Natural killer cell (primary cell): ENCODE results near the gene SIGLEC7. TPM values are rescaled to one million over a fixed set of nuclear protein-coding genes. Genes with fewer than 3 reads are reported as not detected.

Experiments
- ATAC-seq, 3 donors: fragments of 150-1000 bp in 2 of 3; fragments of 200-7000 bp in 1 of 3; cut with Tn5 transposase; 1 replicate in 1 of 3; 2 replicates in 2 of 3; pipeline ENCODE4 v1.10.0; 2021; ENCODE audit warnings: mild to moderate bottlenecking in 2 of 3, moderate library complexity in 2 of 3
- DNase-seq, 2 donors: peaks; one replicate each; pipeline versions ENCODE4 v3.0.0 to v3.0.0-alpha.2; 2013 to 2021; ENCODE audit warnings: mixed read lengths in 1 of 2
- H3K27ac ChIP-seq: one replicate; pipeline ENCODE4 v1.5.1; 2013; ENCODE audit warnings: mild to moderate bottlenecking, low read length
- H3K27me3 ChIP-seq: one replicate; pipeline ENCODE4 v1.6.1; 2013; ENCODE audit warnings: low read length; ENCODE audit not compliant: control insufficient read depth, insufficient read depth
- H3K36me3 ChIP-seq: one replicate; pipeline ENCODE4 v1.6.1; 2013; ENCODE audit warnings: low read length; ENCODE audit not compliant: control insufficient read depth, insufficient read depth
- H3K4me1 ChIP-seq: one replicate; pipeline ENCODE4 v1.6.1; 2013; ENCODE audit warnings: low read length; ENCODE audit not compliant: control insufficient read depth, insufficient read depth
- H3K4me3 ChIP-seq: one replicate; pipeline ENCODE4 v1.5.1; 2013; ENCODE audit warnings: low read length
- H3K9me3 ChIP-seq: one replicate; pipeline ENCODE4 v1.6.1; 2013; ENCODE audit warnings: low read length; ENCODE audit not compliant: control insufficient read depth, insufficient read depth
- H3K27ac Mint-ChIP-seq, 2 donors: one replicate each; pipeline ENCODE4 v1.8.0; 2022; ENCODE audit warnings: mild to moderate bottlenecking in 2 of 2, mixed read lengths in 2 of 2, moderate library complexity in 1 of 2
- H3K27me3 Mint-ChIP-seq, 2 donors: one replicate each; pipeline ENCODE4 v1.8.0; 2022; ENCODE audit warnings: low read depth in 2 of 2, mixed read lengths in 2 of 2
- H3K36me3 Mint-ChIP-seq: one replicate; pipeline ENCODE4 v1.8.0; 2022; ENCODE audit warnings: mixed read lengths
- H3K4me1 Mint-ChIP-seq, 2 donors: one replicate each; pipeline ENCODE4 v1.8.0; 2022; ENCODE audit warnings: mixed read lengths in 2 of 2
- H3K4me3 Mint-ChIP-seq: one replicate; pipeline ENCODE4 v1.8.0; 2022; ENCODE audit warnings: mild to moderate bottlenecking, moderate library complexity, mixed read lengths
- H3K9me3 Mint-ChIP-seq, 2 donors: one replicate each; pipeline ENCODE4 v1.8.0; 2022; ENCODE audit warnings: mixed read lengths in 2 of 2
- WGBS: methylation state at CpG from one replicate; pipeline ENCODE4 v1.1.7; 2013; ENCODE audit warnings: missing lambda C conversion rate; ENCODE audit not compliant: insufficient coverage; 5-methylcytosine and 5-hydroxymethylcytosine counted together
- intact Hi-C: fragments of 100-400 bp; cut with micrococcal nuclease; formaldehyde crosslinking; loops from one replicate; pipeline ENCODE4 v1.14.2; 2022
- total RNA-seq, 4 donors: library from RNA; stranded (reverse); fragments of 120-200 nt in 1 of 4; gene quantifications; one replicate each; pipeline versions ENCODE4 v1.2.3 to v1.2.4, GENCODE V29; 2013 to 2022
- TF ChIP-seq, protein P1 (sequence below): fragments of 200-600 bp; IDR thresholded peaks from one replicate; pipeline ENCODE4 v1.8.0; 2022; ENCODE audit warnings: antibody characterized with exemption

SIGLEC7 gene
- total RNA-seq, 3 donors from 2014 or later (not counting 1 experiment from before 2014, with no cell fraction given): 48.6 to 56.0 (median 49.5) TPM

DNA sequence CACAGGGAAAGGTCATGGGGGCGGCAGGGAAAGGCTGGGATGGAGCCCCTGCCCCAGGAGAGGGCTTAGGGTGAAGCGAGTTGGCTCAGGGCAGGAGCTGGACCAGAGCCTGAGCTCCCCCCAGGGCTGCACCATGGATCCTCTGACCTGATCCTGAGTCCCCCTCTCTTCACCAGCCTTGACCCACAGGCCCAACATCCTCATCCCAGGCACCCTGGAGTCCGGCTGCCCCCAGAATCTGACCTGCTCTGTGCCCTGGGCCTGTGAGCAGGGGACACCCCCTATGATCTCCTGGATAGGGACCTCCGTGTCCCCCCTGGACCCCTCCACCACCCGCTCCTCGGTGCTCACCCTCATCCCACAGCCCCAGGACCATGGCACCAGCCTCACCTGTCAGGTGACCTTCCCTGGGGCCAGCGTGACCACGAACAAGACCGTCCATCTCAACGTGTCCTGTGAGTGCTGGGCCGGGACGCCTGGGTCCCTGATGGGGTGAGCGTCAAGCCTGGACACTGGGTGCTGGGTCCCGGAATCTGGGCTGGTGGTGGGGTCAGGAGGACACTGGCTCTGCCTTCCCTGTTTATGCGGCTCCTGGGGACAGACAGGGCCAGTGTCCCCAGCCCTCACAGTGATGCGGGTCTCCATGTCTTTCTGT is 16.6 kb upstream of the SIGLEC7 start:
- H3K27me3 ChIP-seq: no peaks in the 10 kb centered on the region
- ATAC-seq (no peak), DNase-seq (no peak)
- peaks cover 98% of the 10 kb centered on the region for H3K4me1 ChIP-seq
- H3K4me3 Mint-ChIP-seq: peak overlapping the region; percentile 88
- no peaks in the 10 kb centered on the region for H3K9me3 ChIP-seq
- TF ChIP-seq, protein P1, sequence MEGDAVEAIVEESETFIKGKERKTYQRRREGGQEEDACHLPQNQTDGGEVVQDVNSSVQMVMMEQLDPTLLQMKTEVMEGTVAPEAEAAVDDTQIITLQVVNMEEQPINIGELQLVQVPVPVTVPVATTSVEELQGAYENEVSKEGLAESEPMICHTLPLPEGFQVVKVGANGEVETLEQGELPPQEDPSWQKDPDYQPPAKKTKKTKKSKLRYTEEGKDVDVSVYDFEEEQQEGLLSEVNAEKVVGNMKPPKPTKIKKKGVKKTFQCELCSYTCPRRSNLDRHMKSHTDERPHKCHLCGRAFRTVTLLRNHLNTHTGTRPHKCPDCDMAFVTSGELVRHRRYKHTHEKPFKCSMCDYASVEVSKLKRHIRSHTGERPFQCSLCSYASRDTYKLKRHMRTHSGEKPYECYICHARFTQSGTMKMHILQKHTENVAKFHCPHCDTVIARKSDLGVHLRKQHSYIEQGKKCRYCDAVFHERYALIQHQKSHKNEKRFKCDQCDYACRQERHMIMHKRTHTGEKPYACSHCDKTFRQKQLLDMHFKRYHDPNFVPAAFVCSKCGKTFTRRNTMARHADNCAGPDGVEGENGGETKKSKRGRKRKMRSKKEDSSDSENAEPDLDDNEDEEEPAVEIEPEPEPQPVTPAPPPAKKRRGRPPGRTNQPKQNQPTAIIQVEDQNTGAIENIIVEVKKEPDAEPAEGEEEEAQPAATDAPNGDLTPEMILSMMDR: no peak
- peak overlapping the region; percentile 49 for H3K4me3 ChIP-seq
- peak overlapping the region; percentile 91 for H3K27ac ChIP-seq
- H3K27ac Mint-ChIP-seq: peak overlapping the region; percentile 94 to 96
- WGBS: 91% methylated on average over 16 of the region's 16 CpGs
- peaks cover 84 to 90% of the 10 kb centered on the region in 2 donors for H3K4me1 Mint-ChIP-seq
- H3K36me3 Mint-ChIP-seq: no peaks in the 10 kb centered on the region
- intact Hi-C loops: no loop called here
- no peaks in the 10 kb centered on the region for H3K27me3 Mint-ChIP-seq
- no peaks in the 10 kb centered on the region for H3K9me3 Mint-ChIP-seq
- peaks cover 5% of the 10 kb centered on the region for H3K36me3 ChIP-seq

DNA sequence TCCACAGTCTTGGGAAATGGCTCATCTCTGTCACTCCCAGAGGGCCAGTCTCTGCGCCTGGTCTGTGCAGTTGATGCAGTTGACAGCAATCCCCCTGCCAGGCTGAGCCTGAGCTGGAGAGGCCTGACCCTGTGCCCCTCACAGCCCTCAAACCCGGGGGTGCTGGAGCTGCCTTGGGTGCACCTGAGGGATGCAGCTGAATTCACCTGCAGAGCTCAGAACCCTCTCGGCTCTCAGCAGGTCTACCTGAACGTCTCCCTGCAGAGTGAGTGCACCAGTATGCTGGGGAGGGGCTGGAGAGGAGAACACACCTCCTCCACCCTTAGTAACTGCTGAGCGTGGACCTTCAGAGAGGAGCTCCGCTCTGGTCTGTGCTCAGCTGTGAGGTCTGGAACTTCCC is 15.1 kb upstream of the SIGLEC7 start:
- TF ChIP-seq, protein P1: no peak
- DNase-seq (no peak), ATAC-seq (no peak)
- Histone ChIP-seq H3K27me3 (no peaks in the 10 kb centered on the region), H3K27ac (peak overlapping the region; percentile 34), H3K4me1 (peaks cover 99% of the 10 kb centered on the region), H3K4me3 (peak overlapping the region; percentile 49), H3K9me3 (no peaks in the 10 kb centered on the region), H3K36me3 (peaks cover 5% of the 10 kb centered on the region)
- intact Hi-C loops: no loop called here
- Mint-ChIP-seq H3K9me3 (no peaks in the 10 kb centered on the region), H3K27ac (peak overlapping the region; percentile 94 to 96), H3K27me3 (no peaks in the 10 kb centered on the region), H3K4me3 (peak overlapping the region; percentile 88), H3K36me3 (no peaks in the 10 kb centered on the region), H3K4me1 (peaks cover 87 to 91% of the 10 kb centered on the region in 2 donors)
- 78% methylated on average over 5 of the region's 6 CpGs for WGBS

DNA sequence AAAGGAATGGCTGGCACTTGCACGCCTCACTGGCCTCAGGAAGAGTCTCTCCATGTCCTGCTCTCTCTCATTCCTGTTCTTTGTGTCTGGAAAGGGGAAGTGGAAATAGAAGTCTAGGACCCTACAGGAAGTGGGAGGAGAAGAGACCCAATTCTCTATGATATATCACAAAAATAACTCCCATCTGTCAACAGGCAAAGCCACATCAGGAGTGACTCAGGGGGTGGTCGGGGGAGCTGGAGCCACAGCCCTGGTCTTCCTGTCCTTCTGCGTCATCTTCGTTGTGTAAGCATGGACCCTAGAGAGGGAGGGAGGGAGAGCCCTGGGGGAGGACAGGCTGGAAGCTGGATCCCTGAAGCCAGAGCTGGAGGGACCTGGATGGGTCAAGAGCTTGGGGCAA is 14.3 kb upstream of the SIGLEC7 start:
- peak overlapping the region; percentile 73 for H3K27ac ChIP-seq
- Mint-ChIP-seq H3K9me3 (no peaks in the 10 kb centered on the region), H3K4me1 (peaks cover 87 to 91% of the 10 kb centered on the region in 2 donors), H3K4me3 (peak overlapping the region; percentile 88), H3K27me3 (no peaks in the 10 kb centered on the region), H3K36me3 (no peaks in the 10 kb centered on the region), H3K27ac (peak overlapping the region; percentile 94 to 96)
- H3K4me3 ChIP-seq: no peak overlapping the region
- H3K4me1 ChIP-seq: peaks cover 98% of the 10 kb centered on the region
- no peak for DNase-seq
- peaks cover 5% of the 10 kb centered on the region for H3K36me3 ChIP-seq
- peak in 1 of 3 donors; percentile 13 for ATAC-seq
- WGBS: 26% methylated on average over 4 of the region's 4 CpGs
- intact Hi-C loops: no loop called here
- no peaks in the 10 kb centered on the region for H3K9me3 ChIP-seq
- no peaks in the 10 kb centered on the region for H3K27me3 ChIP-seq
- TF ChIP-seq, protein P1: no peak

DNA sequence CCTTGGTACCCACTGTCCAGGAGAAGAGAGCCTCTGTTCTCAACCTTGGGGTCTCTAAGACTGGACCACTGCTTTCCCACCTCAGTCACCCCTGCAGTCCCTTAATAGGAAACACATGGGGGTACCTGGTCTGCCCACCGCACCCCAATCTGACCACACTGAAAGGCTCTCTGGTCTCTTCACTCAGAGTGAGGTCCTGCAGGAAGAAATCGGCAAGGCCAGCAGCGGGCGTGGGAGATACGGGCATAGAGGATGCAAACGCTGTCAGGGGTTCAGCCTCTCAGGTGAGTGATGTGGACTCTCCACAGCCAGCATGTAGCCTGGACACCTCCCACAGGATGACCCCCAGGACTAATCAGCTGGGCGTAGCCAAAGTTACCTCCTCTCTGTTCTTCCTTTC is 13.9 kb upstream of the SIGLEC7 start:
- Mint-ChIP-seq H3K27ac (peak overlapping the region; percentile 94 to 96), H3K4me3 (peak overlapping the region; percentile 88), H3K4me1 (peaks cover 86 to 91% of the 10 kb centered on the region in 2 donors), H3K27me3 (no peaks in the 10 kb centered on the region), H3K36me3 (no peaks in the 10 kb centered on the region), H3K9me3 (no peaks in the 10 kb centered on the region)
- Histone ChIP-seq H3K4me3 (no peak overlapping the region), H3K9me3 (no peaks in the 10 kb centered on the region), H3K27ac (peak overlapping the region; percentile 73), H3K4me1 (peaks cover 96% of the 10 kb centered on the region), H3K27me3 (no peaks in the 10 kb centered on the region), H3K36me3 (peaks cover 5% of the 10 kb centered on the region)
- no peak for DNase-seq
- 87% methylated on average over 7 of the region's 7 CpGs for WGBS
- TF ChIP-seq, protein P1: no peak
- ATAC-seq: no peak
- intact Hi-C loops: no loop called here
